HepG2 (cell line): ENCODE measurements around the gene PSD4. TPM values are rescaled to one million over a fixed set of nuclear protein-coding genes. Genes with fewer than 3 reads are reported as not detected.

ENCODE experiments used
- AKAP8 ChIP-seq: sonication (generic); formaldehyde crosslinking; IDR thresholded peaks from 2 replicates; pipeline ENCODE4 v1.5.1; 2020; ENCODE audit warnings: mild to moderate bottlenecking, missing genetic modification reagents
- SOX13 ChIP-seq, 3 experiments: fragments of 450-650 bp in 1 of 3; sonication (generic) in 1 of 3; formaldehyde crosslinking in 1 of 3; IDR thresholded peaks in 2 of 3; conservative IDR thresholded peaks in 1 of 3; 2 replicates each; pipeline versions ENCODE4 v1.5.0 to v1.6.1; 2016 to 2020; ENCODE audit warnings: antibody characterized with exemption in 1 of 3, mild to moderate bottlenecking in 1 of 3, missing compliant biosample characterization in 1 of 3, missing genetic modification reagents in 1 of 3, moderate library complexity in 1 of 3
- SOX6 ChIP-seq, 2 experiments: fragments of 450-650 bp in 1 of 2; sonication (generic) in 1 of 2; formaldehyde crosslinking in 1 of 2; IDR thresholded peaks; 2 replicates each; pipeline versions ENCODE4 v1.4.0 to v1.6.1; 2017 to 2020; ENCODE audit warnings: antibody characterized with exemption in 1 of 2, mild to moderate bottlenecking in 1 of 2, missing genetic modification reagents in 1 of 2
- ZNF674 ChIP-seq: sonication (generic); formaldehyde crosslinking; IDR thresholded peaks from 2 replicates; pipeline ENCODE4 v1.5.0; 2020; ENCODE audit warnings: low read depth, mild to moderate bottlenecking, missing genetic modification reagents
- polyA plus RNA-seq, 8 experiments: library from polyadenylated mRNA; depleted of rRNA in 3 of 8; stranded (reverse) in 7 of 8; unstranded in 1 of 8; fragments of >200 nt; fragmentation: Illumina TruSeq in 4 of 8; extraction: Trizol in 4 of 8; gene quantifications; 2 replicates each; pipeline versions ENCODE4 v1.2.1 to v1.2.3, GENCODE V29; 2011 to 2016; ENCODE audit warnings: low read depth in 4 of 8, missing spikeins in 1 of 8, mixed read lengths in 1 of 8; ENCODE audit not compliant: insufficient read depth in 1 of 8
- total RNA-seq, 5 experiments: library from RNA; depleted of rRNA; stranded (reverse); fragments of >200 nt; fragmentation: Illumina TruSeq; extraction: Trizol; gene quantifications; 2 replicates each; pipeline ENCODE4 v1.2.3, GENCODE V29; 2016; ENCODE audit warnings: low read depth in 1 of 5
- TF ChIP-seq, protein P1 (sequence below): sonication (generic); formaldehyde crosslinking; IDR thresholded peaks from 2 replicates; pipeline ENCODE4 v1.4.0; 2020; ENCODE audit warnings: missing genetic modification reagents
- TF ChIP-seq, protein P2 (sequence below): IDR thresholded peaks from 2 replicates; pipeline ENCODE4 v1.6.1; 2016; ENCODE audit warnings: low read depth, missing genetic modification reagents, missing compliant biosample characterization
- TF ChIP-seq, protein P3 (sequence below): sonication (generic); formaldehyde crosslinking; IDR thresholded peaks from 2 replicates; pipeline ENCODE4 v1.4.0; 2020; ENCODE audit warnings: missing genetic modification reagents, borderline replicate concordance
- TF ChIP-seq, protein P4 (sequence below): sonication (generic); formaldehyde crosslinking; IDR thresholded peaks from 2 replicates; pipeline ENCODE4 v1.4.0; 2020; ENCODE audit warnings: mild to moderate bottlenecking, low read depth, missing genetic modification reagents
- TF ChIP-seq, protein P5 (sequence below): IDR thresholded peaks from 2 replicates; pipeline ENCODE4 v1.6.1; 2016; ENCODE audit warnings: low read depth, control low read depth

PSD4 gene
- total and polyA plus RNA-seq, 2 of the 13 experiments (the other 11 are each of a cell fraction or from before 2014, with no cell fraction given): 5.8 to 9.4 TPM

DNA sequence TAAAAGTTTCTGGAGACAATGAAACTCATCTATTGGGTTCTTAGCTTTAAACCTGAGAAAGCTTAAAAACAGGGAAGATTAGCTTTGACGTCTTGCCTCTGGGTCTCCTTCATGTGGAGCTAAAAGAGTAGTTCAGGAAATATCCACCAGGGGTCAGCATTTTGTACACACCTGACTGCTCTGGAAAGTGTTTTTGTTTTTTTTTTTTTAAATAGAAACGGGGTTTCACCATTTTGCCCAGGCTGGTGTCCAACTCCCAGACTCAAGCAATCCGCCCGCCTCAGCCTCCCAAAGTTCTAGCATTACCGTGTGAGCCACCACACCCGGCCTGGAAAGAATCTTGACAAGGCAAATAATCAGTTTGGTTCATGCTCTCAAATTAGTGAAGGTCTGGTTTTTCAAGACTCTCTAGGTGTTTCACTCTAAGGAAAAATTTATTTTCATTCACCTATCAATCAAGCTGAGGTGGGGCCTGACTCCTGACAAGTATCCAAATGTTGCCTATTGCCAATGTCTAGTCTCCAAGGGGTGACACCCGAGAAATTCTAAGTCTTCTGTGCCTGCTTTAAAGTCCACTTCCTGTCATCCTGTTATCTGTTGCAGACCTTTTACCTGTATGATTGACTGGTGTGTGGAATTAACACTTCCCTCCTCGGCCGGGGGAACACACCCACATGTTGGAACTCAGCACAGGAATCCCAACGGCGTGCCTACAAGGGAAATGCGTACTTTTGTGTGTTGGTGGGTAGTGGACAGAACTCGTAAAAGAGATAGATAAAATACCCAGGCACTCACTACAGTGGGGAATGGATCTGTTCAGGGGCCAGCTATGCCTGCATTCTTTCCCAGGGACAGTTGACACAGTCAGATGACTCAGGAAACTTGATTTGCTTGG is 35.1 kb upstream of the PSD4 start (continued):
- TF ChIP-seq, protein P1, sequence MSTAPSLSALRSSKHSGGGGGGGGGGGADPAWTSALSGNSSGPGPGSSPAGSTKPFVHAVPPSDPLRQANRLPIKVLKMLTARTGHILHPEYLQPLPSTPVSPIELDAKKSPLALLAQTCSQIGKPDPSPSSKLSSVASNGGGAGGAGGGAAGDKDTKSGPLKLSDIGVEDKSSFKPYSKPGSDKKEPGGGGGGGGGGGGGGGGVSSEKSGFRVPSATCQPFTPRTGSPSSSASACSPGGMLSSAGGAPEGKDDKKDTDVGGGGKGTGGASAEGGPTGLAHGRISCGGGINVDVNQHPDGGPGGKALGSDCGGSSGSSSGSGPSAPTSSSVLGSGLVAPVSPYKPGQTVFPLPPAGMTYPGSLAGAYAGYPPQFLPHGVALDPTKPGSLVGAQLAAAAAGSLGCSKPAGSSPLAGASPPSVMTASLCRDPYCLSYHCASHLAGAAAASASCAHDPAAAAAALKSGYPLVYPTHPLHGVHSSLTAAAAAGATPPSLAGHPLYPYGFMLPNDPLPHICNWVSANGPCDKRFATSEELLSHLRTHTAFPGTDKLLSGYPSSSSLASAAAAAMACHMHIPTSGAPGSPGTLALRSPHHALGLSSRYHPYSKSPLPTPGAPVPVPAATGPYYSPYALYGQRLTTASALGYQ (CRISPR knock-in tag): no peak
- TF ChIP-seq ZNF674 (CRISPR knock-in tag): no peak
- TF ChIP-seq, protein P2, sequence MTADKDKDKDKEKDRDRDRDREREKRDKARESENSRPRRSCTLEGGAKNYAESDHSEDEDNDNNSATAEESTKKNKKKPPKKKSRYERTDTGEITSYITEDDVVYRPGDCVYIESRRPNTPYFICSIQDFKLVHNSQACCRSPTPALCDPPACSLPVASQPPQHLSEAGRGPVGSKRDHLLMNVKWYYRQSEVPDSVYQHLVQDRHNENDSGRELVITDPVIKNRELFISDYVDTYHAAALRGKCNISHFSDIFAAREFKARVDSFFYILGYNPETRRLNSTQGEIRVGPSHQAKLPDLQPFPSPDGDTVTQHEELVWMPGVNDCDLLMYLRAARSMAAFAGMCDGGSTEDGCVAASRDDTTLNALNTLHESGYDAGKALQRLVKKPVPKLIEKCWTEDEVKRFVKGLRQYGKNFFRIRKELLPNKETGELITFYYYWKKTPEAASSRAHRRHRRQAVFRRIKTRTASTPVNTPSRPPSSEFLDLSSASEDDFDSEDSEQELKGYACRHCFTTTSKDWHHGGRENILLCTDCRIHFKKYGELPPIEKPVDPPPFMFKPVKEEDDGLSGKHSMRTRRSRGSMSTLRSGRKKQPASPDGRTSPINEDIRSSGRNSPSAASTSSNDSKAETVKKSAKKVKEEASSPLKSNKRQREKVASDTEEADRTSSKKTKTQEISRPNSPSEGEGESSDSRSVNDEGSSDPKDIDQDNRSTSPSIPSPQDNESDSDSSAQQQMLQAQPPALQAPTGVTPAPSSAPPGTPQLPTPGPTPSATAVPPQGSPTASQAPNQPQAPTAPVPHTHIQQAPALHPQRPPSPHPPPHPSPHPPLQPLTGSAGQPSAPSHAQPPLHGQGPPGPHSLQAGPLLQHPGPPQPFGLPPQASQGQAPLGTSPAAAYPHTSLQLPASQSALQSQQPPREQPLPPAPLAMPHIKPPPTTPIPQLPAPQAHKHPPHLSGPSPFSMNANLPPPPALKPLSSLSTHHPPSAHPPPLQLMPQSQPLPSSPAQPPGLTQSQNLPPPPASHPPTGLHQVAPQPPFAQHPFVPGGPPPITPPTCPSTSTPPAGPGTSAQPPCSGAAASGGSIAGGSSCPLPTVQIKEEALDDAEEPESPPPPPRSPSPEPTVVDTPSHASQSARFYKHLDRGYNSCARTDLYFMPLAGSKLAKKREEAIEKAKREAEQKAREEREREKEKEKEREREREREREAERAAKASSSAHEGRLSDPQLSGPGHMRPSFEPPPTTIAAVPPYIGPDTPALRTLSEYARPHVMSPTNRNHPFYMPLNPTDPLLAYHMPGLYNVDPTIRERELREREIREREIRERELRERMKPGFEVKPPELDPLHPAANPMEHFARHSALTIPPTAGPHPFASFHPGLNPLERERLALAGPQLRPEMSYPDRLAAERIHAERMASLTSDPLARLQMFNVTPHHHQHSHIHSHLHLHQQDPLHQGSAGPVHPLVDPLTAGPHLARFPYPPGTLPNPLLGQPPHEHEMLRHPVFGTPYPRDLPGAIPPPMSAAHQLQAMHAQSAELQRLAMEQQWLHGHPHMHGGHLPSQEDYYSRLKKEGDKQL (CRISPR knock-in tag): no peak
- TF ChIP-seq, protein P3, sequence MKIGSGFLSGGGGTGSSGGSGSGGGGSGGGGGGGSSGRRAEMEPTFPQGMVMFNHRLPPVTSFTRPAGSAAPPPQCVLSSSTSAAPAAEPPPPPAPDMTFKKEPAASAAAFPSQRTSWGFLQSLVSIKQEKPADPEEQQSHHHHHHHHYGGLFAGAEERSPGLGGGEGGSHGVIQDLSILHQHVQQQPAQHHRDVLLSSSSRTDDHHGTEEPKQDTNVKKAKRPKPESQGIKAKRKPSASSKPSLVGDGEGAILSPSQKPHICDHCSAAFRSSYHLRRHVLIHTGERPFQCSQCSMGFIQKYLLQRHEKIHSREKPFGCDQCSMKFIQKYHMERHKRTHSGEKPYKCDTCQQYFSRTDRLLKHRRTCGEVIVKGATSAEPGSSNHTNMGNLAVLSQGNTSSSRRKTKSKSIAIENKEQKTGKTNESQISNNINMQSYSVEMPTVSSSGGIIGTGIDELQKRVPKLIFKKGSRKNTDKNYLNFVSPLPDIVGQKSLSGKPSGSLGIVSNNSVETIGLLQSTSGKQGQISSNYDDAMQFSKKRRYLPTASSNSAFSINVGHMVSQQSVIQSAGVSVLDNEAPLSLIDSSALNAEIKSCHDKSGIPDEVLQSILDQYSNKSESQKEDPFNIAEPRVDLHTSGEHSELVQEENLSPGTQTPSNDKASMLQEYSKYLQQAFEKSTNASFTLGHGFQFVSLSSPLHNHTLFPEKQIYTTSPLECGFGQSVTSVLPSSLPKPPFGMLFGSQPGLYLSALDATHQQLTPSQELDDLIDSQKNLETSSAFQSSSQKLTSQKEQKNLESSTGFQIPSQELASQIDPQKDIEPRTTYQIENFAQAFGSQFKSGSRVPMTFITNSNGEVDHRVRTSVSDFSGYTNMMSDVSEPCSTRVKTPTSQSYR: no peak
- no peak for TF ChIP-seq SOX13 (IDR thresholded peaks at IDR 0.05)
- TF ChIP-seq SOX13 (CRISPR knock-in tag; conservative IDR thresholded peaks at IDR 0.05 in 1 of 2, IDR thresholded peaks at IDR 0.05 in 1 of 2): no peak
- TF ChIP-seq, protein P4, sequence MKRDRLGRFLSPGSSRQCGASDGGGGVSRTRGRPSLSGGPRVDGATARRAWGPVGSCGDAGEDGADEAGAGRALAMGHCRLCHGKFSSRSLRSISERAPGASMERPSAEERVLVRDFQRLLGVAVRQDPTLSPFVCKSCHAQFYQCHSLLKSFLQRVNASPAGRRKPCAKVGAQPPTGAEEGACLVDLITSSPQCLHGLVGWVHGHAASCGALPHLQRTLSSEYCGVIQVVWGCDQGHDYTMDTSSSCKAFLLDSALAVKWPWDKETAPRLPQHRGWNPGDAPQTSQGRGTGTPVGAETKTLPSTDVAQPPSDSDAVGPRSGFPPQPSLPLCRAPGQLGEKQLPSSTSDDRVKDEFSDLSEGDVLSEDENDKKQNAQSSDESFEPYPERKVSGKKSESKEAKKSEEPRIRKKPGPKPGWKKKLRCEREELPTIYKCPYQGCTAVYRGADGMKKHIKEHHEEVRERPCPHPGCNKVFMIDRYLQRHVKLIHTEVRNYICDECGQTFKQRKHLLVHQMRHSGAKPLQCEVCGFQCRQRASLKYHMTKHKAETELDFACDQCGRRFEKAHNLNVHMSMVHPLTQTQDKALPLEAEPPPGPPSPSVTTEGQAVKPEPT (CRISPR knock-in tag): no peak
- no peak for TF ChIP-seq SOX6 (IDR thresholded peaks at IDR 0.05)
- TF ChIP-seq SOX6 (CRISPR knock-in tag; IDR thresholded peaks at IDR 0.05): peak; percentile 55
- TF ChIP-seq, protein P5, sequence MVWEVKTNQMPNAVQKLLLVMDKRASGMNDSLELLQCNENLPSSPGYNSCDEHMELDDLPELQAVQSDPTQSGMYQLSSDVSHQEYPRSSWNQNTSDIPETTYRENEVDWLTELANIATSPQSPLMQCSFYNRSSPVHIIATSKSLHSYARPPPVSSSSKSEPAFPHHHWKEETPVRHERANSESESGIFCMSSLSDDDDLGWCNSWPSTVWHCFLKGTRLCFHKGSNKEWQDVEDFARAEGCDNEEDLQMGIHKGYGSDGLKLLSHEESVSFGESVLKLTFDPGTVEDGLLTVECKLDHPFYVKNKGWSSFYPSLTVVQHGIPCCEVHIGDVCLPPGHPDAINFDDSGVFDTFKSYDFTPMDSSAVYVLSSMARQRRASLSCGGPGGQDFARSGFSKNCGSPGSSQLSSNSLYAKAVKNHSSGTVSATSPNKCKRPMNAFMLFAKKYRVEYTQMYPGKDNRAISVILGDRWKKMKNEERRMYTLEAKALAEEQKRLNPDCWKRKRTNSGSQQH: 0 out of 2 replicates have a peak, but pooled peaks have one; percentile 48
- TF ChIP-seq AKAP8 (CRISPR knock-in tag): no peak
